GM18867 (cell line): ENCODE measurements around the gene VSIG10L2.
A peak's percentile ranks its signal among the peaks of the same experiment; 100 is the strongest.

Experiments used
- ATAC-seq: cut with Tn5 transposase; IDR thresholded peaks from one replicate; pipeline ENCODE4 v1.9.1; 2021; ENCODE audit warnings: mild to moderate bottlenecking, moderate library complexity; ENCODE audit not compliant: unreplicated experiment

VSIG10L2 gene

DNA sequence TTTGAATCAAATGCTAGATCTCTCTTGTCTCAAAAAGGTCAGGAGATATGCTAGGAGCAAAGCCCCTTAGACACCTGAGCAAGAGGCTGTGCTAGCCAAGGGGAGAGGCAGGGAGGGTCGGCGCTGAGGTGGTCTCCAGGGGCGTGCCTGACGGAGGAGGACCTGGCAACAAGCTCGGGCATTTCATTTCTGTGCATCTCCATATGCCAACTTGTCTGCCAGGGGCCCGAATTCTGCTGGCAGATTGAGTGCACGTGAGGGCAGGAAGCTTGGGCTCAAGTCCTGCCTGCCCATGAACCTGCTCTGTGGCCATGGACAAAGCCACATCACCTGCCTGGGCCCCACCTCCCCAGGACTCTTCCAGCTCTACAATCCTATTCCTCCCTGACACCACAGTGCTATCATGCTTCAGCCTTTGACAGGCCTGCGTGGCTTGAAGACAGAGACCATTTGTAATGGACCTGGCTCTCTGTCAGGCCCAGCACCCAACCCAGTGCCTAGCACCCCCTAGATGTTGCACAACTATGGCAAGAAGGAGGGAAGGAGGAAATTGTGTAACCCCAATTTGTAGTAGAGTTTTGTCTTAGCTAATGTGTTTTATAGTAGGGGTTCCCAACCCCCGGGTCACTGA lies 16.3 kb upstream of the VSIG10L2 start:
- ATAC-seq: no peak

DNA sequence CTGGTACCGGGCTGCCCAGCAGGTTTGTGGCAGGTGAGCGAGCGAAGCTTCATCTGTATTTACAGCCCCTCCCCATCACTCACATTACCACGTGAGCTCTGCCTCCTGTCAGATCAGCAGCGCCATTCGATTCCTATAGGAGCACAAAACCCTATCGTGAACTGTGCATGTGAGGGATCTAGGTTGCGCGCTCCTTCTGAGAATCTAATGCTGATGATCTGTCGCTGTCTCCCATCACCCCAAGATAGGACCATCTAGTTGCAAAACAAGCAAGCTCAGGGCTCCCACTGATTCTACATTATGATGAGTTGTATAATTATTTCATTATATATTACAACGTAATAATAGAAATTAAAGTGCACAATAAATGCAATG lies 15.8 kb upstream of the VSIG10L2 start:
- no peak for ATAC-seq

DNA sequence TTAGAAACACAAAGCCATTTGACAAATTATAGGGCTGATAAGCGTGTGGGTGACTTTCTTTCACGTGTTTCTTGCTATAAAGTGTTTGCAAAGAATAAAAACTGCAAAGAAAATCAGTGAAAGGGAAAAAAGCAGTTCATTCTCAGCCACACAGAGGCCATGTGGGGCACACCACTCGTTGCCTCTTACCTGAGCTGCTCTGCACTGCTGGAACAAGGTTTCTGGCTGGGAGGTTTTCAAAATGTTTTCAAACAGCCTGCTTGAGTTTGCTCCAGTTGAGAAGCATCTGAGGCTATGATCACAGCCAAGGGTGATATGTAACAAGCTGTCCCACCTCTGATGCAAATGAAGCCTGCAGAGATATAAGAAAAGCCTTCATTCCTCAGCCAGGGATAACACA lies 14.7 kb upstream of the VSIG10L2 start:
- no peak for ATAC-seq

DNA sequence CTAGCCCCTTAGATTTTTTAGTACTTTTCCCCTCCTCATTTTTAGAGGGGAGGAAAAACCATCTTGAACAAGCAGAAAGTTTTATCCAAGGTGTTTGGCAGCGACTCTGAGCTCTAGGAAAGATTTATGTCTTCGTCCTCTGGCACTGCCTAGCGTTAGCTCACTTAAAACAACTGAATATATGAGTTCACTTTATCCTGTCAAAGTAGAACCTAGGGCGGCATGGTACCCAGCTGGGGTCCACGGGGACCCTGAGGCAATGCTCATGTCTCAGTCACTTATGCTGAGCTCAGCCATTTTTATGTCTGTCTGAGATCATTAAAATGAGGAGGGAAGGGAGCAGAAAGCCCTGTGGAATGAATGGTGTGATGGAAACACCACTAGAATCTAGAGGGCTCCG lies 14.2 kb upstream of the VSIG10L2 start:
- no peak for ATAC-seq

DNA sequence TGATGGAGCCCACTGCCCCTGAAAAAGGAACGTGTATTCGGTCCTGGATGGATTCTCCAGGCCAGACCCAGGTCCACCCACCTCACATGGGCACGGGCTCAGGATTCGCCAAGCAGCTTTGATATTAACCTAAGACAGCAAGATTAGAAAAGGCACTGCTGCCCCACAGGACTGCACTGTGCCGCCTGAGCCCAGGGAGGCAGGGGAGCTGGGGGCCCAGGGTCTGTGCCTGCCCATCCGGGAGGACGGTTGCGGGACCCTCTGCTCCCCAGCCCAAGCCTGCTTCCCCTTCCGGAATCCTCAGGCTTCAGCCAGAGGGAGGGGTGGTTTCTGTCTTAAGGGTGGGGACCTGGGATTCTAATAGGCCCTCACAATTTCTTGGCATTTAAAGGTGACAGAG lies 13.5 kb upstream of the VSIG10L2 start:
- ATAC-seq: no peak

DNA sequence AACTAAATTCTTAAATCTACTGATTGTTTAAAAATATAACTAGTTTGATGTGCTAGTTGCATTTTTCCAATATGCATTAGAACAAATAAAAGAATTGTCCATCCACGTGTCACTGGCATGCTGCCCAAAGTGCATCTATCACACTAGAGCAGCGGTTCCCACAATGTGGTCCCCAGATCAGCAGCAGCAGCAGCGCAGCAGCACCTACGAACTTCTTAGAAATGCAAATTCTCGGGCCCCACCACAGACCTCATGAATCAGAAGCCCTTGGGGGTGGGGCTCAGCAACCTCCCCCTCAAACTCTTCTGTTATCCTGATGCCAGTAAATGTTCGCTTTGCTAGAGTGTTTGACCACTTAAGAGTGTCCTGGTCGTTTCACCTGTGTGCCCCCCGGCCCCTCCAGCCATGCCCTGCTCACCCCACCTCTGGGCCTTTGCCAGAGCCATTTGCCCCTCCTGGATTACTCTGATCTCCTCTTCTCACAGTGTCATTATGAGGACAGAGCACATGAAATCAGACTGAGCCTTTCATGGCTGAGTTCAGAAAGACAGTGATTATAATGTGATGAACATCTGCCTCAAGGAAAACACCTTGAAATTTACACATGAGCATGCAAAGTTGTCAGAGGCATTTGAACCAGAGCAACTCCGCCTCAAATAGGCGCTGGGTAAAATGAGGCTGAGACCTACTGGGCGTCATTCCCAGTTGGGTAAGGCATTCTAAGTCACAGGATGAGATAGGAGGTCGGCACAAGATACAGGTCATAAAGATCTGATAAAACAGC lies 12.6 kb upstream of the VSIG10L2 start:
- ATAC-seq: peak; percentile 51

DNA sequence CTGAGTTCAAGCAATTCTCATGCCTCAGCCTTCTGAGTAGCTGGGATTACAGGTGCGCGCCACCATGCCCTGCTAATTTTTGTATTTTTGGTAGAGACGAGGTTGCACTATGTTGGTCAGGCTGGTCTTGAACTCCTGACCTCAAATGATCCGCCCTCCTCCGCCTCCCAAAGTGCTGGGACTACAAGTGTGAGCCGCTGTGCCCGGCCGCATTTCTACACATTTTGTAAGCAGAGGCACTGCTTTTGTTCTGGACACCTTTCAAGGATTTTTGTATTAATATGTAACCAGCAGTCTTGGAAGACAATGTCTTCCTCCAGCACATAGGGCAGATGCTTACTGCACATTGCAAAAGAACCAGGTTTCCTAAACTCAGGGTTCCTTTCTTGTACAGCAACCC lies 11.4 kb upstream of the VSIG10L2 start:
- ATAC-seq: no peak

DNA sequence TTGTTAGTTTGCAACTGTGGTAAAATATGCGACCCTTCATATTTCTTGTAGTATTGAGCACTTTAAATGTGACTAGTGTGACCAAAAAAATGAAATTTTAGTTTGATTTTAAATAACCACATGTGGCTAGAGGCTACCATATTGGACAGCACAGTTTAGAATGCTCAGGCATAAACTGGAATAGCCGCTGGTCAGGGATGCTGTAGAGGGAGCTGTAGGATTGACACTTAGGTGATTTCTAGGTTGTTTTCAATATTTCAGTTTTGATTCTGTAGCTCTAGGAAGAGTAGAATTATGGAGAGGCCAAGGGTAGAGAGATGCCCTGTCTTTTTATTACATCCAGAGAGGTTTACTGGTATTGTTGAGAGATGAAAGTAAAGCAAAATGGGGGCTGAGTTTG lies 10.8 kb upstream of the VSIG10L2 start:
- ATAC-seq: no peak

DNA sequence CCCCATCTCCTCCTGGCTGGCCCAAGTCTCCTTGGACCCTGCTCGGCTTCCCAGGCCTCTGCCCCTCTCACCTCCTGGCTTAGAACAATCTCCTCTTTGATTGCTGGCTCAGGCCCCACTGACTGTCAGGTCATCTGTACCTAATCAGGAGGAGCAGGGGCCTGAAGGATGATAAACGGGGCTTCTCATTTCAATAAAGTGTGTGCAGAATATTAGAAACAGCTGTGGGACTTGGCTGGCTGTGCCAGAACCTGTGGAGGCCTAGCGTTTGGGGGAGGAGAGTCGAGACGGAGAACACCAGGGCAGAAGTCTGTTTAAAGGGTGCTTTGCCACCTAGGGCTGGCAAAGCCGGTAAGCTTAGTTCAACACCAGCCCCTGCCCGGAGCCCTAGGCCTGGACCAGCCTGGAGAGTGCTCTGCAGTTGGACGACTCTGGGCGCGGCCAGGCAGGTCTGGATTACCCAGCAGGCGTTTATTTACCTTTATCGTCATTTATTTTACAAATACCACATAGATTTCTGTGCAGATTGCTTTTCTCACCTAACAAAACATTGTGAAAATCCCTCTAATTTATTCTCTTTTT lies 10.1 kb upstream of the VSIG10L2 start:
- ATAC-seq: no peak

DNA sequence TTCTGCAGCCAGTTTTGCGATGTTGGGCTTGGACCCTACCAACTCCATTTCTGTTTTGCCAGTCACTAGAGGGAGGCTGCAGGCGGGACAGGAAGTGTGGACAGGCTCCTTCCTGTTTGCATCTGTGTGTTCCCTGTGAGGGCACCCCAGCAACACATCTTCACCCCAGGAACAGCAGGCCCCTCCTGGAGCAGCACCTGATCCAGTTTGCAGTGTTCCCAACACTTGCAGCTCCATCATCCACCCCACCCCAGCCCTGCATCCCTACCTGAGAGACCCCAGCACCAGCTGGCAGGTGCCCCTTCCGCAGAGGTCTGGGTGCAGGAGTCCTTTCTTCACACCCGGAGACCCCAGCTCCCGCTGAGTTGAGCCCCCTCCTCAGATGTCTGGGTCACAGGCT lies 7.4 kb upstream of the VSIG10L2 start:
- no peak for ATAC-seq

DNA sequence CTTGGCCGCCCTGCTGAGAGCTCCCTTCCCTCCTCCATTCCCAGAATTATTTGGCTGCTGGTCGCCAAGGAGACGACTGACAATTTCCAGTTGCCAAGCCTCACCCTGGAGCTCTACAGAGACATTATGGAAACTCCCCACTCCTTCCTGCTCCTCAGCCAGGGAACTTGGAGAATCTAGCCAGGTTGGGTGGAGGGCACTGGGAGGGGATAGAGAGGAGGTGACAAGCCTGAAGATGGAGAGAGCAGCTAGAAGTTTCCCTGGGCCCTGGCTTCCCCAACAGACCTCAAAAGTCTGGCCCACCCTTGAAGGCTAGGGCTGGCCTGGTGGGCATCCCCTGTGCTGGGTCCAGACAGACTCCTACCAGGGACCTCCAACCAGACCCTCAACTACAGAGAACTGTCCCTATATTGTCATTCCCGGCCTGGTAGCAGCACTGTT lies 6.7 kb upstream of the VSIG10L2 start:
- ATAC-seq: no peak

DNA sequence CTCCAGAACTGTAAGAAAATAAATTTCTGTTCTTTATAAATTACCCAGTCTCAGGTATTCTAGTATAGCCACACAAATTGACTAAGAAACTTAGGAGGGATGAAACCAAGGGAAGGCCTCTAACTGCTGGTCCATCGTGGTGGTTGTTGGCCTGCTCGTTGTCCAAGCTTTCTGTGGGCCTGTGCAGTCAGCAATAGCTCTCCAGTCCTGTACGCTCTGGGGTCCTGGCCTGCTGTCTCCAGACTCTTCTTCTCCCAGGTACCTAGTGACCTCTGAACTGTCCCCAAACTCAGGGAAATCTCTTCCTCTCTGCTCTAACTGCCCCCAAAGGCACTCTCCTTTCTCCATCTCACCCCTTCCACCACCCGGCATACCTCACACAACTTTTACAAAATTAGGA lies 5.7 kb upstream of the VSIG10L2 start:
- no peak for ATAC-seq

DNA sequence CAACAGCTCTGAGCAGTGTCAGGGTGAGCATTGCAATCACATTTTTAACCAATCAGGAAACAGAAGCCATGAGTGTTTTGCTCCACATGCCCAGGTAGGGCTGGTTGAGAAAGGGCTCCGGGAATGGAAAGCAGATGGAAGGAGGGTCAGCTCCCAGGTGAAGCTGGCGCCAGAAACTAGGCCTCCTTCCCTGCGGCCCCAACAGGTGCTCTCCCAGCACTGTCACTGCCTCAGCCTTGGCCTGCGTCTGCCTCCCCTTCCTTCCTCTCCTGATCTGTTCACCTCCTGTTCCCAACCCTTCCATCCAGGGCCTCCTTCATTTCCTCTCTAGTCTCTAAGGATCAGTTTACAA lies 4.6 kb upstream of the VSIG10L2 start:
- no peak for ATAC-seq

DNA sequence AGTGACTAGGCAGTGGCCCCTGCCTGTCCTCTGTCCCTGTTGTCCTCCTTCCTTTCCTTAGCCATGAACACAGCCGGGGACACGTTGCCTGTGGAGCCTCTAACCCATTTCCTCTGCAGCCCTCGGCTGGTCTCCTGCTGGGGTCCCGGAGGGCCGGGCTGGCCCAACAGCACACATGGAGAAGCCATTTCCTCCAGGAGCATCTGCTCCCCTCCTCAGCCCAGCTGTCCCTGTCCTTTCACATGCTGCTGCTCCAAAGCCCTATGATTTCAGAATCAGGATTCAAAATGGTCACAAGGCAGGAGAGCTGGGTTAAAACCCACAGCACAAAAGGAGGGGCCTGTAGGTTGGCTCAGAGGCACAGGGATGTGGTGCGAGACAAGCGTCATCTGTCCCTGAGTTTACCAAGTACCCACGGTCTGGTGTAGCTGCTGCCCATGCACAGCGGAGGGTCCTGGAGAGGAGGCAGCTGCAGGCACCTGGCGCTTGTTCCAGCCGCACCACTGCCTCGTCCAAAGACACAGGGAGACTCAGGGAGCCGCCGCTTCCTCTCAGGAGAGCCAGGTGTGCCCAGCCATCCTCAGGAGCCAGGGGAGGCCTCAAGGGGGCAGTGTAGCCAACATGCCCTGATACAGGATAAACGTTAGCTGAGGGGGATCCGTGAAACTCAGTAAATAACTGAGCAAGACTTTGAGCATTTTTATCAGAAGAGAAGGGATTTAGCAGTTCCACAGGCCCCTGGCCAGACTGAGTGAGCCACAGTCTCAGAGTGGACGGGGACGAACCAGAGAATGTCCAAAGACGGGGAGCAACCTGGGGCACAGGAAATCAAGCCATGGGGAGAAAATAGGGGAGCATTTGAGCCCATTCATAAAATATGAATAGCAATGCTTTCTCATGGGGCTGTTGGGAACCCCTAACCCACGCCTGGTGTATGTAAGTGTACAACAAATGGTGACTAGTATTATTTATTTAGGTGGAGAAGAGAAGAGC lies 3.9 kb upstream of the VSIG10L2 start:
- ATAC-seq: peak; percentile 62

DNA sequence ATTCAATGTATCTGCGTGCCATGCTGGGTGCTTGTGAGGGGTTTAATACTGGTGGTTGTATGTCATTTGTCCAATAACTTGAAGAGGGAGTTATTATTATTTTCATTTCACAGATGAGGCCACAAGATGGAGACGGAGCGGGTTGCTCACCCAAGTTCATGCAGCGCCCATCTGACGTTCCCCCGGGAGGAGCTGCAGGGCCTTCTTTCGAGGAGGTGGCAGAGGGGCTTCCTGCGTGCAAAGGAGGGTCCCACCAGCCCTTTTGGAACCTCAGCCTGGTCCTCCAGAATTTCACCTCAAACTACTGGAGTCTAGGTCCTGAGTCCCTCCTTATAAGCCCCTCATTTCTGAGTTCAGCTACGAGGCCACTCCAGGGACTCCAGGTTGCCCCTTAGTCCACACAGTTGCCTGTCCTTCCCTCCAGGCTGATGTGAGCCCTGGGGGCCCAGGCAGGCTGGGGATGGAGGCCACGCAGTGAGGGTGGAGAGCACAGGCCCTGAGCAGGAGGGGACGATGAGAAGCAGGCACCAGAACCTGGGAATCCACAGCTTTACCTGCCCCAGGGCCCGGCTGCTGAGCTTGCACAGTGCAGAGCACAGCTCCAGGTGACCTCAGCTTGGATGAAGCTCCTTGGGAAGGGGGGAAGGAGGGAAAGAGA lies 2.9 kb upstream of the VSIG10L2 start:
- no peak for ATAC-seq

DNA sequence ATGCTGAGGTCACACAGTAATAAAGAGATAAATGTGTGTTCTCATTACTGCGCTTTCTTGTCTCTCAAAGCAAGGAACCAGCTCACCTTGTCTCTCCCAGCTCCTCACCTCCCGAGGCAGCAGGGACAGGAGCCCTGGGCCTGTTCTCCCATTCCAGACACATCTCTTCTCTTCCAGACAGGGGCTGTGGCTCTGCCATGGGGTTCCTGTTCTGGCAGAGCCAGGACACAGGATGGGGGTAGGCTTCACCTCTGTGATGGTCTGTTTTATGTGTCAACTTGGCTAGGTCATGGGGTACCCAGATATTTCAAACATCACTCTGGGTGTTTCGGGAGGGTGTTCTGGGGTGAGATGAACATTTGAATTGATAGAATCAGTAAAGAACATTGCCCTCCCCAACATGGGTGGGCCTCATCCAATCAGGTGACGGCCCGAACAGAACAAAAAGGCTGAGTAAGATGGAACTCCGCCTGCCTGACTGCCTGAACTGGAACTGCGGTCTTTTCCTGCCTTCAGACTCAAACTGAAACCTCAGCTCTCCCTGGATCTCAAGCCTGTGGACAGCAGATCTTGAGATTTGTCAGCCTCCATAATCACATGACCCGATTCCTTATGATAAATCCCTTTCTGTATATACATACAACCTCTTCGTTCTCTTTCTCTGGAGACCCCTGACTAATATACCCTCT lies 2.0 kb upstream of the VSIG10L2 start:
- ATAC-seq: no peak

DNA sequence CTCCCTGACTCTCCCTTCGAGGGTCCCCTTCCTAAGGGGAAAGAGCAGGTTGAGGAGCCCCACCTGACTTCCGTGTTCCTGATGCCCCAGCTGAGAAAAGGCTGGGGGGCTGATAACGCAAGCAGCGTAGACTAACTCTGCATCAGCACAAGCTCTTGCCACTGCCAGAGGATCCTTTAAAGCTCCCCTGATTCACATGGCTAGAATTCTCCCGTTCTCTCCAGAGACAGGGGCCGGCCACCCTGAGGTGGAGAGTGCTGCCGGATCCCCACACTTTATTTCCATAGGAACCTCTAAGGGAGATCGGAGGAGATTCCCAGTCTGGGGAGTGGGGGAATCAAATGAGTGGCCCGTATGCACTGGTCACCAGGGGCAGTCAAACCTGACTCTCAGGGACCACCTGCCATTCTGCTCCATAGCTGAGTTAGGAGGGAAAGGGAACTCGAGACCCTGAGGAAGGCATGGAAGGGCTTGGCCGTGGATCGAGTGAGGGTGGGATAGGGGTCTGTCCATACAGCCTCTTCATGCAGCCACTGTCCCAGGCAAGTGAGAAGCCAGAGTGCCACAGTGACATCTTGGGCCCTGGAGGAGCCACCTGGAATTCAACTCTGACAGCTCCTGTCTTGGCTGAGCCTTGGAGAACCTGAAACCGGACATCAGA lies 1.4 kb upstream of the VSIG10L2 start:
- no peak for ATAC-seq

DNA sequence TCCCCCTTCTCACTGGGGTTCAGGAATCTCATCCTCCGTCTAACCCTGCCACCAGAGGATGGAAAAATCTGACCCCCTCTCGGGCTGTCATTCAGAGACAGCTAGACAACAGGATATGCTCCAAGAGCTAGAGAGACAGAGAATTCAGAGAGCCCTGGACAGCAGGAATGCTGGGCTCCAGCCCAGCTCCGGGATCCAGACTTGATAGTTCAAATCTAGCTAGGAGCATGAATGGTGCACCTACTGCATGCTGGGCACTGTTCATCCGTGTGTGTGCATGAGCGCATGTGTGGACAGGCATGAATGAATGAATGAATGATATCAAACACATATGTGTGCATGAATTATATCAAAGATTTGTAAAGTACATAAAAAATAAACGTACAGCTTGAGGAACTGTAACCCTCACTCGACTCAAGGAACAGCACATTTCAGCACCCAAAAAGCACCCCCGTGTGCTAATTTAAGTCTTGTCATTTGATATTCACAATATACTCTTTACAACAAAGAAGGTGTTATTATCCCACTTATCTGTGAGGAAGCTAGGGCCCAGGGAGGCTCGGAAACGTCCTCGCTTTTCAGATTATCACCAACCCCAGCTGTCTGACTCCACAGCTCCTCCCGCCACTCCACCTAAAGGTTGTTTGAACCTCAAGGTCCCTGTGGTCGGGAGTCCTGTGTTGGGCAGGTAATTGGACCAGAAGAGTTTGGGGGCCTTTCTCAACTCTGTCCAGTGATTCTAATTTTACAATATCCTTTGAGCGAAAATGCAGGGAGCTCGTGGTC lies 640 bp upstream of the VSIG10L2 start:
- ATAC-seq: no peak
